ENCODE data around the gene SLC28A2. TPM values are rescaled to one million over a fixed set of nuclear protein-coding genes. Genes with fewer than 3 reads are reported as not detected.

The SLC28A2 gene
- total RNA-seq (not detected), polyA plus RNA-seq (ENCODE audit: insufficient read depth in 1 of 8, insufficient read length in 8 of 8, low replicate concordance in 1 of 8) (1 to 10 TPM in 1 of 8 donors, under 1 TPM in 5, not detected in 2; 0.10 to 1.0 (median 0.17) TPM)
- long read RNA-seq, donor 1: 0 reads
- long read RNA-seq, donor 2: 0 reads
- long read RNA-seq, donor 3: 0 reads
- long read RNA-seq, donor 4: 0 reads
- long read RNA-seq, donor 5: 0 reads
- long read RNA-seq, donor 6, partial matches to known transcripts: 6 of 6 reads
- long read RNA-seq, donor 6, other reads (novel, unspliced or antisense): 0 of 6 reads
- long read RNA-seq, donor 7: 0 reads
- long read RNA-seq, donor 8: 0 reads
- long read RNA-seq, donor 9: 0 reads
- long read RNA-seq, donor 10: 0 reads
- long read RNA-seq, donor 11: 0 reads

GRCh38 chr15:45251888-45252287 is at the start of gene SLC28A2:
Gene SLC28A2, plus strand, starts transcription at chr15:45252234. Its CDS starts 982 bp downstream, at chr15:45253216.
- H3K36me3 ChIP-seq (ENCODE audit: control insufficient read depth, insufficient read depth, low read length): no peaks in the 10 kb centered on the region
- no peak within 1 kb of the TSS for H3K4me3 ChIP-seq (ENCODE audit: low read length)
- H3K4me1 ChIP-seq (ENCODE audit: control insufficient read depth, insufficient read depth, low read length): no peaks in the 10 kb centered on the region
- no peak within 1 kb of the TSS for H3K27ac ChIP-seq (ENCODE audit: low read length)
- no peak for DNase-seq
- 80% methylated on average over 1 of the region's 15 CpGs for WGBS (ENCODE audit: insufficient coverage)
- no peaks in the 10 kb centered on the region for H3K9me3 ChIP-seq (replicated peaks; ENCODE audit: control insufficient read depth, low read depth, low read length)
- H3K27me3 ChIP-seq (ENCODE audit: control insufficient read depth, insufficient read depth, low read length): no peaks in the 10 kb centered on the region

- WGBS (ENCODE audit: insufficient coverage): no CpG with 5 or more reads among the region's 4 CpGs
- H3K9me3 ChIP-seq (replicated peaks; ENCODE audit: control insufficient read depth, low read depth, low read length): no peaks in the 10 kb centered on the region
- H3K36me3 ChIP-seq (ENCODE audit: control insufficient read depth, insufficient read depth, low read length): no peaks in the 10 kb centered on the region
- H3K4me3 ChIP-seq (ENCODE audit: low read length): no peak overlapping the region
- H3K27me3 ChIP-seq (ENCODE audit: control insufficient read depth, insufficient read depth, low read length): no peaks in the 10 kb centered on the region
- peak; percentile 20 for DNase-seq
- H3K4me1 ChIP-seq (ENCODE audit: control insufficient read depth, insufficient read depth, low read length): peaks cover 7% of the 10 kb centered on the region
- H3K27ac ChIP-seq (ENCODE audit: low read length): no peak overlapping the region
These were observed 48.9 kb upstream of the SLC28A2 start for GRCh38 chr15:45203182-45203581.

- DNase-seq: peak; percentile 48
- no peak overlapping the region for H3K4me3 ChIP-seq (ENCODE audit: low read length)
These were observed 46.8 kb upstream of the SLC28A2 start for GRCh38 chr15:45205192-45205591.

GRCh38 chr15:45212493-45212892 is 39.5 kb upstream of the SLC28A2 start:
- Histone ChIP-seq H3K36me3 (ENCODE audit: control insufficient read depth, insufficient read depth, low read length) (no peaks in the 10 kb centered on the region), H3K27ac (ENCODE audit: low read length) (no peak overlapping the region), H3K27me3 (ENCODE audit: control insufficient read depth, insufficient read depth, low read length) (peaks cover 3% of the 10 kb centered on the region), H3K4me3 (ENCODE audit: low read length) (no peak overlapping the region), H3K4me1 (ENCODE audit: control insufficient read depth, insufficient read depth, low read length) (no peaks in the 10 kb centered on the region), H3K9me3 (replicated peaks; ENCODE audit: control insufficient read depth, low read depth, low read length) (no peaks in the 10 kb centered on the region)
- DNase-seq: no peak
- WGBS (ENCODE audit: insufficient coverage): no CpG with 5 or more reads among the region's 1 CpG

More at GRCh38 chr15:45205192-45205591, 46.8 kb upstream of the SLC28A2 start:
- no peak overlapping the region for H3K27ac ChIP-seq (ENCODE audit: low read length)
- no peaks in the 10 kb centered on the region for H3K27me3 ChIP-seq (ENCODE audit: control insufficient read depth, insufficient read depth, low read length)
- H3K4me1 ChIP-seq (ENCODE audit: control insufficient read depth, insufficient read depth, low read length): no peaks in the 10 kb centered on the region
- WGBS (ENCODE audit: insufficient coverage): 0% methylated on average over 1 of the region's 2 CpGs
- no peaks in the 10 kb centered on the region for H3K36me3 ChIP-seq (ENCODE audit: control insufficient read depth, insufficient read depth, low read length)
- no peaks in the 10 kb centered on the region for H3K9me3 ChIP-seq (replicated peaks; ENCODE audit: control insufficient read depth, low read depth, low read length)

- DNase-seq: no peak
- 88% methylated on average over 2 of the region's 2 CpGs for WGBS (ENCODE audit: insufficient coverage)
- H3K27ac ChIP-seq (ENCODE audit: low read length): no peak overlapping the region
These were observed 30.9 kb upstream of the SLC28A2 start for GRCh38 chr15:45221053-45221599.

GRCh38 chr15:45221967-45222366 is 30.1 kb upstream of the SLC28A2 start:
- no peak overlapping the region for H3K4me3 ChIP-seq (ENCODE audit: low read length)

More at GRCh38 chr15:45221053-45221599, 30.9 kb upstream of the SLC28A2 start:
- Histone ChIP-seq H3K9me3 (replicated peaks; ENCODE audit: control insufficient read depth, low read depth, low read length) (no peaks in the 10 kb centered on the region), H3K36me3 (ENCODE audit: control insufficient read depth, insufficient read depth, low read length) (no peaks in the 10 kb centered on the region), H3K4me3 (ENCODE audit: low read length) (no peak overlapping the region), H3K27me3 (ENCODE audit: control insufficient read depth, insufficient read depth, low read length) (peaks cover 4% of the 10 kb centered on the region), H3K4me1 (ENCODE audit: control insufficient read depth, insufficient read depth, low read length) (no peaks in the 10 kb centered on the region)

GRCh38 chr15:45224621-45225217 is 27.3 kb upstream of the SLC28A2 start:
- Histone ChIP-seq H3K36me3 (ENCODE audit: control insufficient read depth, insufficient read depth, low read length) (no peaks in the 10 kb centered on the region), H3K4me1 (ENCODE audit: control insufficient read depth, insufficient read depth, low read length) (no peaks in the 10 kb centered on the region), H3K9me3 (replicated peaks; ENCODE audit: control insufficient read depth, low read depth, low read length) (no peaks in the 10 kb centered on the region), H3K27me3 (ENCODE audit: control insufficient read depth, insufficient read depth, low read length) (peaks cover 4% of the 10 kb centered on the region), H3K4me3 (ENCODE audit: low read length) (no peak overlapping the region), H3K27ac (ENCODE audit: low read length) (no peak overlapping the region)
- 60% methylated on average over 4 of the region's 5 CpGs for WGBS (ENCODE audit: insufficient coverage)
- no peak for DNase-seq

More at GRCh38 chr15:45221967-45222366, 30.1 kb upstream of the SLC28A2 start:
- Histone ChIP-seq H3K36me3 (ENCODE audit: control insufficient read depth, insufficient read depth, low read length) (no peaks in the 10 kb centered on the region), H3K9me3 (replicated peaks; ENCODE audit: control insufficient read depth, low read depth, low read length) (no peaks in the 10 kb centered on the region), H3K27me3 (ENCODE audit: control insufficient read depth, insufficient read depth, low read length) (peaks cover 4% of the 10 kb centered on the region), H3K4me1 (ENCODE audit: control insufficient read depth, insufficient read depth, low read length) (no peaks in the 10 kb centered on the region), H3K27ac (ENCODE audit: low read length) (no peak overlapping the region)
- DNase-seq: no peak
- WGBS (ENCODE audit: insufficient coverage): 58% methylated on average over 3 of the region's 4 CpGs

- no peaks in the 10 kb centered on the region for H3K36me3 ChIP-seq (ENCODE audit: control insufficient read depth, insufficient read depth, low read length)
- 30% methylated on average over 2 of the region's 11 CpGs for WGBS (ENCODE audit: insufficient coverage)
These were observed 26.3 kb upstream of the SLC28A2 start for GRCh38 chr15:45225506-45226273.

GRCh38 chr15:45228931-45229330 is 23.1 kb upstream of the SLC28A2 start:
- Histone ChIP-seq H3K36me3 (ENCODE audit: control insufficient read depth, insufficient read depth, low read length) (no peaks in the 10 kb centered on the region), H3K27ac (ENCODE audit: low read length) (no peak overlapping the region), H3K27me3 (ENCODE audit: control insufficient read depth, insufficient read depth, low read length) (no peaks in the 10 kb centered on the region), H3K4me1 (ENCODE audit: control insufficient read depth, insufficient read depth, low read length) (no peaks in the 10 kb centered on the region), H3K9me3 (replicated peaks; ENCODE audit: control insufficient read depth, low read depth, low read length) (no peaks in the 10 kb centered on the region), H3K4me3 (ENCODE audit: low read length) (no peak overlapping the region)
- 50% methylated on average over 2 of the region's 5 CpGs for WGBS (ENCODE audit: insufficient coverage)
- no peak for DNase-seq

More at GRCh38 chr15:45225506-45226273, 26.3 kb upstream of the SLC28A2 start:
- Histone ChIP-seq H3K4me3 (ENCODE audit: low read length) (no peak overlapping the region), H3K4me1 (ENCODE audit: control insufficient read depth, insufficient read depth, low read length) (no peaks in the 10 kb centered on the region), H3K9me3 (replicated peaks; ENCODE audit: control insufficient read depth, low read depth, low read length) (no peaks in the 10 kb centered on the region), H3K27me3 (ENCODE audit: control insufficient read depth, insufficient read depth, low read length) (peaks cover 4% of the 10 kb centered on the region), H3K27ac (ENCODE audit: low read length) (no peak overlapping the region)
- no peak for DNase-seq
